Memory B cell (primary cell): ENCODE results near the gene LRMDA.

ENCODE experiments used
- ATAC-seq: fragments of 150-1000 bp; cut with Tn5 transposase; 2 replicates; pipeline ENCODE4 v1.10.0; 2021; ENCODE audit warnings: low read depth, mild to moderate bottlenecking, moderate library complexity
- DNase-seq, 2 donors: peaks; one replicate each; pipeline ENCODE4 v3.0.0; 2022; ENCODE audit warnings: low spot score in 2 of 2
- H3K27ac Mint-ChIP-seq: one replicate; pipeline ENCODE4 v1.8.0; 2022; ENCODE audit warnings: mild to moderate bottlenecking, moderate library complexity, mixed read lengths
- H3K27me3 Mint-ChIP-seq: one replicate; pipeline ENCODE4 v1.8.0; 2022; ENCODE audit warnings: mixed read lengths
- H3K36me3 Mint-ChIP-seq: one replicate; pipeline ENCODE4 v1.8.0; 2022; ENCODE audit warnings: mild to moderate bottlenecking, mixed read lengths
- H3K4me1 Mint-ChIP-seq: one replicate; pipeline ENCODE4 v1.8.0; 2022; ENCODE audit warnings: mixed read lengths
- H3K4me3 Mint-ChIP-seq: one replicate; pipeline ENCODE4 v1.8.0; 2022; ENCODE audit warnings: mild to moderate bottlenecking, moderate library complexity, mixed read lengths
- H3K9me3 Mint-ChIP-seq: one replicate; pipeline ENCODE4 v1.8.0; 2022; ENCODE audit warnings: mixed read lengths

The LRMDA gene

GRCh38 chr10:76444034-76444800, 1012.8 kb downstream of the LRMDA start:
- Mint-ChIP-seq H3K9me3 (peaks cover 1% of the 10 kb centered on the region), H3K4me1 (no peaks in the 10 kb centered on the region), H3K4me3 (no peak overlapping the region), H3K27me3 (no peaks in the 10 kb centered on the region), H3K36me3 (no peaks in the 10 kb centered on the region), H3K27ac (no peak overlapping the region)
- DNase-seq (no peak), ATAC-seq (no peak)

- H3K27ac Mint-ChIP-seq: no peak overlapping the region
- no peaks in the 10 kb centered on the region for H3K36me3 Mint-ChIP-seq
Observed at GRCh38 chr10:76447578-76447977, 1016.2 kb downstream of the LRMDA start.

DNA sequence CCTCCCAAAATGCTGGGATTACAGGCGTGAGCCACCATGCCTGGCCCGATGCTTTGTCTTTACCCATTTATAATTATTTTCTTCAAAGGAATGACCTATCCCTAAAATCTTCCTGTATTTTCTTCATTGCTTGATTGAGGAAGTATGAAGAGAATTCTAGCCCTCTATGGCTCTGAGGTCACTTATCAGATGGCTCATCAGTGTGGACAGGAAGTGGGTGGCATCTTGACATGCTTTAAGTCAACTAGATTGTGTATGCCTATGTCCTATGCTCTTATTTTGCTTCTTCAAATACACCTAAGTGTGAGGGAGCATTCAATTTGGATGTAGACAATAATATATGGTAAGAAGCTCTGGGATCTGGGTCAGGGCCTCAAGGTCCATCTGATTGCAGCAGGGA, 1020.5 kb downstream of the LRMDA start:
- Mint-ChIP-seq H3K27me3 (no peaks in the 10 kb centered on the region), H3K4me3 (no peak overlapping the region), H3K9me3 (peaks cover 5% of the 10 kb centered on the region), H3K27ac (no peak overlapping the region), H3K36me3 (no peaks in the 10 kb centered on the region), H3K4me1 (no peaks in the 10 kb centered on the region)
- DNase-seq (no peak), ATAC-seq (no peak)

More at GRCh38 chr10:76447578-76447977, 1016.2 kb downstream of the LRMDA start:
- ATAC-seq (no peak), DNase-seq (no peak)
- Mint-ChIP-seq H3K4me1 (no peaks in the 10 kb centered on the region), H3K9me3 (peaks cover 1% of the 10 kb centered on the region), H3K4me3 (no peak overlapping the region), H3K27me3 (no peaks in the 10 kb centered on the region)

GRCh38 chr10:76453332-76453731, 1021.9 kb downstream of the LRMDA start:
- H3K4me3 Mint-ChIP-seq: no peak overlapping the region
- H3K9me3 Mint-ChIP-seq: peaks cover 4% of the 10 kb centered on the region
- H3K27me3 Mint-ChIP-seq: no peaks in the 10 kb centered on the region
- H3K27ac Mint-ChIP-seq: no peak overlapping the region
- DNase-seq (no peak), ATAC-seq (no peak)
- H3K36me3 Mint-ChIP-seq: no peaks in the 10 kb centered on the region
- no peaks in the 10 kb centered on the region for H3K4me1 Mint-ChIP-seq

DNA sequence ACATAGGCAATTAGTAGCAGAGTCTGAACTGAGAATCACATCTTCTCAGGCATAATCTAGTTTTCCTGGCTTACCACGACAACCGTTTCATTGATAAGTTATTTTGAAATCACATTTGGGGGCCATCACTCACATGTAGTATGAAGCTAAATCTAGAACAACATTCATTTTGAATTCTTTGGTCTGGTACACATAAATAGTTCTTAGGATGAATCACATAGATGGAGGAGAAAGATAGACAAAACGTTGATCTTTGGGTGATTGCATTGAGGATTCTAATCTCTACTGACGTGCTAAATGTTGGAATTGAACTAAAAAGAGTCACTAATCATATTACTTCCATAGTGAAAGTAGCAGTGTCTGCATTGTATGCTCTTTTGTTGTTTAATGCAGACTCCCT, 1022.6 kb downstream of the LRMDA start:
- Mint-ChIP-seq H3K27ac (no peak overlapping the region), H3K9me3 (peaks cover 4% of the 10 kb centered on the region), H3K36me3 (no peaks in the 10 kb centered on the region), H3K4me1 (no peaks in the 10 kb centered on the region), H3K27me3 (no peaks in the 10 kb centered on the region), H3K4me3 (no peak overlapping the region)
- ATAC-seq: no peak
- no peak for DNase-seq

- Mint-ChIP-seq H3K9me3 (peaks cover 4% of the 10 kb centered on the region), H3K4me3 (no peak overlapping the region), H3K36me3 (no peaks in the 10 kb centered on the region), H3K27ac (no peak overlapping the region), H3K4me1 (no peaks in the 10 kb centered on the region), H3K27me3 (no peaks in the 10 kb centered on the region)
- no peak for DNase-seq
- no peak for ATAC-seq
Observed at GRCh38 chr10:76454506-76455140, 1023.2 kb downstream of the LRMDA start.

- H3K27me3 Mint-ChIP-seq: no peaks in the 10 kb centered on the region
- no peak for DNase-seq
- H3K4me1 Mint-ChIP-seq: no peaks in the 10 kb centered on the region
- no peak overlapping the region for H3K4me3 Mint-ChIP-seq
- H3K36me3 Mint-ChIP-seq: no peaks in the 10 kb centered on the region
- no peak overlapping the region for H3K27ac Mint-ChIP-seq
- no peak for ATAC-seq
- H3K9me3 Mint-ChIP-seq: peaks cover 4% of the 10 kb centered on the region
Observed at GRCh38 chr10:76456197-76456596, 1024.8 kb downstream of the LRMDA start.

DNA sequence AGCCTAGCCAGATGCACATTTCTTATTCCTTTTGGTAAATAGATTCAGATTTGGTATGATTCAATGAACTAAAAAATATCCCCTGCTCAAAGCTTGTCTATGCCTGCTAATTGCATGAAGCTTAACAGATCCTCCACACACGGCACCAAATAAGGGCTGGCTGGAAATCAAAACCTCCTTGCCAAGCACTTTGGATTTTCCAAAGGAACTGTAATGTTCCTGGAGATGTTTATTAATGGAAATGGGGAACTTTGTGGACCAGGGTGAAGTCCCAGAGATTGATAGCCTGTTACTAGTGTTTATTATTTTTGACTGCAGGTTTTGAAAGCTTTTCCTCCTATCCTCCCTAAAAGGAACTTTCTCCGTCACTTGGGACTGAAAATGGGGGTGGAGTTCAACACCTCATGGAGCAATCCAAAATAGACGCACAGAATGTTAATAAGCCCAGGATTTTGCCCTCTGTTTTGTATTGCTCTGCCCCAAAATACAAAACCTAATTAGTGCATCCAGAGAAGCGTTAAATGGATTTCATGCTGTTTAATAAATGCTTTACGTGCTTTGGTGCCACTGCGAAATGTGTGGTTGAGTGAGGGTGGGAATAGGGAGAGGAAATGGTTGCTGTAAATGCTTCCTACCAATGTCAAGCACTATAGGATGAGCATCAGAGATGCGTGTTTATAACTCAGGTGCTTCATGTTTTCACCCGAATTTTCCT, 1027.7 kb downstream of the LRMDA start:
- H3K9me3 Mint-ChIP-seq: peaks cover 4% of the 10 kb centered on the region
- H3K27me3 Mint-ChIP-seq: no peaks in the 10 kb centered on the region
- H3K27ac Mint-ChIP-seq: no peak overlapping the region
- no peak overlapping the region for H3K4me3 Mint-ChIP-seq
- ATAC-seq (no peak), DNase-seq (no peak)
- H3K4me1 Mint-ChIP-seq: no peaks in the 10 kb centered on the region
- H3K36me3 Mint-ChIP-seq: no peaks in the 10 kb centered on the region

GRCh38 chr10:76461024-76461423, 1029.6 kb downstream of the LRMDA start:
- no peak for ATAC-seq
- no peaks in the 10 kb centered on the region for H3K4me1 Mint-ChIP-seq
- no peaks in the 10 kb centered on the region for H3K27me3 Mint-ChIP-seq
- no peaks in the 10 kb centered on the region for H3K9me3 Mint-ChIP-seq
- no peak overlapping the region for H3K4me3 Mint-ChIP-seq
- DNase-seq: no peak
- H3K36me3 Mint-ChIP-seq: no peaks in the 10 kb centered on the region
- no peak overlapping the region for H3K27ac Mint-ChIP-seq

DNA sequence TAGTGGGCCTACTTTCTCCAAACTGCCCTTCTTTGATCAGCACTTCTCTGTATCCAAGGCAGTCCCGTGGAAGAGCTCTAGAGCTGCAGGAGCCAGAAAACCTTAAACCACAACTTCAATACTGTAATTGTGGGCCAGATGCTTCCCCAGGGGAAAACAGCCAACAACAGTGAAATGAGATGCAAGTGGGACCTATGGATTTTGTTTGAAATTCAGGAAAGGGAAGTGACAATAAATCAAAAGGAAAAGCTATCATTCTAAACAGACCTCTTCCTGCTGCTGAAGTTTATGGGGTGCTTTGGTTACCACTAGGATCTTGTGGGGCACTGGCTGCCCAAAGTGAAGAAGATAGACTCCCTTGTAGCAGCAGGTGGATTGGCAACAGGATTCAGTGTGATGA, 1031.7 kb downstream of the LRMDA start:
- H3K4me1 Mint-ChIP-seq: no peaks in the 10 kb centered on the region
- H3K27me3 Mint-ChIP-seq: no peaks in the 10 kb centered on the region
- ATAC-seq: no peak
- no peak overlapping the region for H3K4me3 Mint-ChIP-seq
- H3K36me3 Mint-ChIP-seq: no peaks in the 10 kb centered on the region
- H3K9me3 Mint-ChIP-seq: no peaks in the 10 kb centered on the region
- DNase-seq: no peak
- H3K27ac Mint-ChIP-seq: no peak overlapping the region

DNA sequence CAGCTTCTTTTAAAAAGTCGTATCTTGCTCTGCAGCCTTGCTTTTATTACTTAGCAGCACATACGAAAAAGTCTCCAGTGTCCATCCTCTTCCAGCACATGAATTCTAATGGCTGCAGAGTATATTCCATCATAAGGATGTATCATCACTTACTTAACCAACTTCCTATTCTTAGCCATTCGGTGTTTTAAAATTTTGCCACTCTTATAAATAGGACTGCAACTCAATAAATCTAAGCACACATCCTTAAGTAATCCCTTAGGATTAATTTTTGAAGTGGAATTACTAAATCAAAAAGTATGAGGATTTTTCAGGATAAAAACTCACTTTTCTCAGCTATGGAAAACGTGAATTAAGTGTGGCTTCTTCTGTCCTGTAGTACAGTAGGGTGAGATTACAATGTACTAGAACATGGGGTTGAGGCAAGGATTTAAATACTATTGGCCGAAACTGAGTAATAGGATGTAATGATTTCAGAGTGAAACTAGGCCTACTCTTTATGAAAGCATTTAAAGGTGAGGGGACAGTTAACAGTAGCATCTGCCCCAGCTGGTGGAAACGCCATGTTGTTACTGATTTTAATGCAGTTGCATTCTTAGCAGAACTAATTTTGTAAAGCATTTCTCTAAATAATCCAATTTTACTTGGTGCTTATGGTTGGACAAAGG, 1035.5 kb downstream of the LRMDA start:
- DNase-seq (no peak), ATAC-seq (no peak)
- Mint-ChIP-seq H3K9me3 (no peaks in the 10 kb centered on the region), H3K36me3 (no peaks in the 10 kb centered on the region), H3K4me3 (no peak overlapping the region), H3K4me1 (no peaks in the 10 kb centered on the region), H3K27me3 (no peaks in the 10 kb centered on the region), H3K27ac (no peak overlapping the region)

DNA sequence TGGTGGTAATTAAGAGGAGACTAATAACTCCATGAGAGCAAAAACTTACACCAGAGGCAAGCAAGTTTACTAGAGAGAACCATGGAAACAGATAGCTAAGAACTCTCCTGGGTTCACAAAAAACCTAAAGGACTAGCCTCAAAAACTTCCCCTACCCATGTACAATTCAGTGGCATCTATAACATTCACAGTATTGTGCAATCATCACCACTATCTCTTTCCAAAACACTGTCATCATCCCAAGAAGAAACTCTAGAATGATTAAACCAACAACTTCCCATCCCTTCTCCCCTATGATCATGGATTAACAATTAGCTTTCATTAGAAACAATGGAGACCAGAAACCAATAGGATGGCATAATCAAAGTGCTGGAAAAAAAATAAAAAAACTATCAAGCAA, 1038.3 kb downstream of the LRMDA start:
- no peaks in the 10 kb centered on the region for H3K36me3 Mint-ChIP-seq
- peaks cover 4% of the 10 kb centered on the region for H3K9me3 Mint-ChIP-seq
- no peak for ATAC-seq
- DNase-seq: no peak
- no peaks in the 10 kb centered on the region for H3K27me3 Mint-ChIP-seq
- no peaks in the 10 kb centered on the region for H3K4me1 Mint-ChIP-seq
- no peak overlapping the region for H3K27ac Mint-ChIP-seq
- H3K4me3 Mint-ChIP-seq: no peak overlapping the region

GRCh38 chr10:76479103-76479790, 1047.8 kb downstream of the LRMDA start:
- ATAC-seq (no peak), DNase-seq (no peak)
- no peaks in the 10 kb centered on the region for H3K4me1 Mint-ChIP-seq
- no peaks in the 10 kb centered on the region for H3K36me3 Mint-ChIP-seq
- no peak overlapping the region for H3K4me3 Mint-ChIP-seq
- H3K27ac Mint-ChIP-seq: no peak overlapping the region
- H3K27me3 Mint-ChIP-seq: no peaks in the 10 kb centered on the region
- peaks cover 12% of the 10 kb centered on the region for H3K9me3 Mint-ChIP-seq

GRCh38 chr10:76481178-76481577, 1049.8 kb downstream of the LRMDA start:
- peaks cover 8% of the 10 kb centered on the region for H3K9me3 Mint-ChIP-seq
- H3K4me1 Mint-ChIP-seq: no peaks in the 10 kb centered on the region
- H3K36me3 Mint-ChIP-seq: no peaks in the 10 kb centered on the region
- DNase-seq (no peak), ATAC-seq (no peak)
- H3K27me3 Mint-ChIP-seq: no peaks in the 10 kb centered on the region
- no peak overlapping the region for H3K4me3 Mint-ChIP-seq
- H3K27ac Mint-ChIP-seq: no peak overlapping the region
